ELF-1 (cell line): ENCODE data around the gene RBM20.

Experiments used
- DNase-seq: peaks from one replicate; pipeline ENCODE4 v3.0.0-alpha.2; 2016; ENCODE audit warnings: low read depth, low spot score

RBM20 gene

DNA sequence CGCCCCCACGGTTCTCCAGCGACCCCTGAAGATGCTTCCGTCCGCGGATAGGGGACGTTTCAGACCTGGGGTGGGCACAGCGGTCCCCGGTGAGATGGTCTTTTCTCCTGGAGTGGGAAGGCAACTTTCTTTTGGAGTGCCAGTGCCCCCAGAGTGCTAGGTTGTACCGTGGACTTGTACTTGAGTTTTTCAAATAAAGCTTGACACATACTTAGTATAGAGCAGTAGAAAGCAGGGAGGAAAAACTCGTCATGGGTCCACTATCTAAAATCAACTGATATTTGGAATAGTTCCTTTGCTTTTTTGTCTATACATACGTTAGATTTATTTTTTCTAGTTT, 28.4 kb downstream of the RBM20 start:
- no peak for DNase-seq

DNA sequence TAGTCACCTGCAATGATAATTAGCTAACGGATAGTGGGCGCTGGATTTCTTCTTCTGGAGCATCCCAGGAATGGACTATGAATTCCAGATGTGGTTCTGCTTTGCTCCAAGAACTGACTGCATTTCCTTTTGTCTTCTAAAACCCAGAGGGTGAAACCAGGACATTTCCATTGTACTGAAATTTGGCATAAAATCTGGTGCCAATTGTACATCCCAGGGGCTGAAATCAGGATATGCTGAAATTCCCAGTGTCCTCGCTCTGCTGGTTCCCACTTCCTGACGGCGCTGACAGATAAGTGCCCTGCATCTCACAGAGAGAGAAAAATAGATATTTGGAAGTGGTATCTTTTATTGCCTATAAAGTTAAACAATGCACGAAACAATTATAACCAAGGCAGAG, 31.9 kb downstream of the RBM20 start:
- no peak for DNase-seq

DNA sequence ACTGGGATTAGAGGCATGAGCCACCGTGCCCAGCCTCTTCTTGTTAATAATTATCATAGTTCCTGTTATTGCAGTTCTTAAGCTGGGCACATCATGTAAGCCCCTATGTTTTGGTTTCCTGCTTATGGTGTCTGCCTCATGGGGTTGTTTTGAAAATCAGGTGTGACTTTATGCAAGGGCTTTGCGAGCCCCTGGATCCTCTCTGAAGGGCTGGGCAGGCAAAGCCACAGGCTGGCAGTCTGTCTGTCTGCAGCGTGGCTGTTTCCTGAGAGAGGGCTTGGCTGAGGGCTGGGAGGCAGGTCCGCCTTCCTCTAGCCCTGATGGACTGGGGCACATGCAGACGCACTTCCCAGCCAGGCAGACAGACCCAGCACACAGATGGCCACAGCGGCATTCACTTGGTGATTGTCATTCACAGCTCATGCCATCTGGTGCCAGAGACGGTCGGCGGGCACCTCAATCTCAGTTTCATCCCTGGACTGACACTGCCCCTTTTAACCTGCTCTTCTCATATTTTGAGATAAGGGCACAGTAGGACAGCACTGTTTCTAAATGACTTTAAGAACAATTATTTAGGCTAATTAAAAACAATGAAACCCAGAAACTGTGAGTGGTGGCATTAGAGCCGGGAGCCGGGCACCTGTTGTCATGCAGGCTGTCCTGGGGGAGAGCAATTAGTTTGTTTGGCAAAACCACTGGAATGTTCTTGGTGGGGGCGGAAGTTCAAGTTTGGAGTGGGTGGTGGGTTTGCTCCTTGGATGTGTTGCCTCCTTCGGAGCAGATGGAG, 35.5 kb downstream of the RBM20 start:
- DNase-seq, result no peak

DNA sequence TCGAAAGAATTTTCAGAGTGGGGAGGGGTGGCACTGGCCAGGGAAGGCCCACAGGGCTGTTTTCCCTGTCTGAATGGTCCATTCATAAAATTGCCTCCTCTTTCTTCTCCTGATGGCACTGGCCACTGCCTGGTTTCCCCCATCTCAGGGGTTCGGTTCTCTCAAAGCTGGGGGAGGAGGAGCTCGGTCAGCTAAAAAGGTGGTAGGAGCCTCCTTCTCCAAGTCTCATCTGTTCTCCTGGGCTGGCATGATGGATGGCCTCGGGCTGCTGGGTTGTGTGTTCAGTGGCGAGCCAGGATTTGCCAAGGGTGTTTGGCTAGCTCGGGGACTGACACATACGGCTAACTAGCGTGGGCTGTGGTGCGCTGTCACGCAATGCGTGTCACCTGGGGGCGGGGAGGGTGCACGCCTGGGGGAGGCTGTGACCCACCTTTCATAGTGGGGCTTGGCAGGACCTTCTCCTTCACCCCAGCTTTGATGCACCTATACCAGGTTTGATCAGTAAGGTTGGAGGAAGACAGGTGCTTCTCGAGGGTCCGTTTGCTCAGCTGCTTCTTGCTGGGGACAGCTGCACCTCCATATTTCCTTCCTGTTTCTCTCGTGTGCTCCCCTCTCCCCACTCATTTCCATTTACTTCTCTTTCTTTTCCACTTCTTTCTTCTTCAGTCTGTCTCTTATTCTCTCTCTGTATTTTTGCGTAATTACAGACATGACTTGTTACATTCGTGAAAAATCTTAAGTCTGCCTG, 36.3 kb downstream of the RBM20 start:
- no peak for DNase-seq

DNA sequence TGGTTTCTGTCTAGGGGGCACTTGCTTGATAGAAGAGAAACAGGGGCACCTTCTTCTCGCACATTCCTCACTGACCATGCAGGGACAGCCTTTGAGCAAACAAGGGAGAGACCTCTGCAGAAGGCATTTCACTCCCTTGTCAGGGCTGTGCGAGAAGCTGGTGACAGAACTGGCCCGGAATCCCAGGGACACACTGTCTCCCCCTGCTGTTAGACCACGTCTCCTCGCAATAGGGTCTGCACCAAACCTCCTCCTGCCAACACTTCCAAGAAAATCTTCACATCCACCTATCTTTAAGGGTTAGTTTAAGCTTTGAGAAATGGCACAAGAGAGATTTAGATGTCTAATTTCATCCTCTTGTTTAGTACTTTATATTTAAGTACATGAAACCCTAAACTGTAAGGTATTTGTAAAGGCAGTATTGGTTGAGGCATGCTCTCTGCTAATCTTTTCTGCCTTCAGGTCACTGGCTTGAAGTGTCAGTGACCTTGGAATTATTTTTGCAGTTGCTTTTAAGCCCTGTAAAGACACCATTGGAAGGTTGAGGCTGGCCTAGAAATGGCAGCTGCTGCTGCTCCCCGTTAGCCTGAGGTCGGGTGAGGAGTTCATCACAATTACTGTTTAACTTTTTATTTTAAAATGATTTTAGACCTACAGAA, 37.0 kb downstream of the RBM20 start:
- peak; percentile 84 for DNase-seq

DNA sequence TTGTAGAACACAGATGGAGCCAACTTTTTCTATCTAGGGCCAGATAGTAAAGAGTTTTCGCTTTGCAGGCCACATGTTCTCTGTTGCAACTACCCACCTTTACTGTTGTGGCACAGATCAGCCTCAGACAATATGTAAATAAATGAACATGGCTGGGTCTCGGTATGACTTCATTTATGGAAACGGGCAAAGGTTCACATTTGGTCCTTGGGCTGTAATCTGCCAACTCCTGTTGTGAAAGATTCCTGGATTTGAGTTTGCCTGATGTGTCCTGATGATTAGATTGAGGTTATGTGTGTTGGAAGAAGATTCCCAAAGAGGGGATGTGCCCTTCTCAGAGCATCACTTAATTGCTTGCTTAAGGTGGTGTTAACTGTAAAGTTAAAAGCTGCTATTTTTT, 38.2 kb downstream of the RBM20 start:
- no peak for DNase-seq

DNA sequence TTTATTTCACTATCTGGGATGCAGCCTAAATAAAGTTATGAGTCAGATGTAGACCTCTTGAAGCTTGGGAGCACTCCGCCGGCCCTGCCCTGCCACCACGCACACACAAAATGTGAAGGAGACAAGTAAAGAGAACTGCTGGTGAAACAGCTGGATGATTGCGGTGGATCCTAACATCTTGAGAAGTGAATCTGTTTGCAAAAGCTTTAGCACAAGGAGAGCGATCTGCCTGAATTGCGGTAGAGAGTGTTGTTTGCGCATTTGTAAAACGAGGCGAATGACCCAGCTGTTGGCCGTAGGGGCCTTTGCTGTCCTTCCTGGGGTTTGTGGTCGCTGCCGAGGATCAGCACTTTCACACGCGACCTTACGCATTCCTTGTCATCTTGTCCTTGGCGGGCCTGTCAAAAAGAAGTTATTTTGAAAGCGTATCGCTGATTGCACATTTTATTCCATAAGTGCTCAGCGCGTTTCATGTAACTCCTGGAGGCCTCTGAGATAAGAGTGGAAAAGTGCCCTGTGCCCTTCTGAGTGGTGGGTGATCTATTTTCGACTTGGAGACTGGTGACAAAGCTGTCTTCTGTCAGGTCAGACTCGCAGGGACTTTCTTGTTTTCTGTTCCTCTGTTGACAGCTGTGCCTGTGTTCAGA, 40.8 kb downstream of the RBM20 start:
- peak; percentile 60 for DNase-seq

DNA sequence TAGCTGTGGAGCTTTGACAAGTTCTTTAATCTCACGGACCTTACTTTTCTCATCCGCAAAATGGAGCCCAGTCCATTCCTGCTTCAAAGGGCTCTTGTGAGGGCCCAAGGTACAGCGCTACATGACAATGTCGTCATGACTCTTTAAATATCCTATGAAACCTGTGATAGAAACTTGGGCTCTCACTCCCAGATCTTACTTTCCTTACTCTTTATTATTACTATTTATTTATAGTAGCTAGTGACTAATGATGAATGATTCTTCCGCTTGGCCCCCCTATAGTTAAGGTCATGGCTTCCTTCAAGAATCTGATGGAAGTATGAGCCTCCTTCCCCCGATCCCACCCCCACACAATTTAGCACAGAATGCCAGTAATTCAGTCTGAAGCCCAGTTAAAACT, 41.9 kb downstream of the RBM20 start:
- no peak for DNase-seq

DNA sequence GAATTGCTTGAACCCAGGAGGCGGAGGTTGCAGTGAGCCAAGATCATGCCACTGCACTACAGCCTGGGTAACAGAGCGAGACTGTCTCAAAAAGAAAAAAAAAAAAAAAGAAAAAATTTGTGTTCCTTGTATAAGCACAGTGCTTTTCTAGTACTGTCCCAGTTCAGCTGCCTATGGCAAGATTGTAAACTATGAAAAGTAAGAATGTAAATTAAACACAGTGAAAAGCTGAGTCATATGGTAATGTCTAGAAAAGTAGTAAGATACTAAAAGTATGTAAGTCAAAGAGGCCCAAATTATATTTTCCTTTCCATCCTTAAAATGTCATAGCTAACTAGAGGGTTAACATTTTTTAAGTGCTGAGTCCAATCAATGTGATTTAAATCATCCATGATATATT, 42.8 kb downstream of the RBM20 start:
- DNase-seq, result no peak

DNA sequence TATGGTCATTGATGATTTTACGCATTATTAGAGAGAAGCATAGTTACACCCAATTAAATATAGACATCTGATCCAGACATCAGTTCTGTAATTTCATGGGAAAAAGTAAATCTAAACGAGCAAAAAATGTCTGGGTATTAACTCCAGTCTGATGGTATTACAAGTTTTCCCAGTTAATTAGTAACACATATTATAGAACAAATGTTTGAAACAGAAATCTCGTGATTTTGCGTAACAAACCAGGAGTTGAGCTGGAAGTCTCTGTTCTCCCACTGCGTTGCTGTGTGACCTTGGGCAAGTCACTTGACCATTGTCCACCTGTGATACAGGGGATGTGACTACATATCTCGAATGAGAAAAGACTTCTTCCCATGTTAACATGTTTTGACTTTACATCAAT, 43.3 kb downstream of the RBM20 start:
- DNase-seq, result no peak

DNA sequence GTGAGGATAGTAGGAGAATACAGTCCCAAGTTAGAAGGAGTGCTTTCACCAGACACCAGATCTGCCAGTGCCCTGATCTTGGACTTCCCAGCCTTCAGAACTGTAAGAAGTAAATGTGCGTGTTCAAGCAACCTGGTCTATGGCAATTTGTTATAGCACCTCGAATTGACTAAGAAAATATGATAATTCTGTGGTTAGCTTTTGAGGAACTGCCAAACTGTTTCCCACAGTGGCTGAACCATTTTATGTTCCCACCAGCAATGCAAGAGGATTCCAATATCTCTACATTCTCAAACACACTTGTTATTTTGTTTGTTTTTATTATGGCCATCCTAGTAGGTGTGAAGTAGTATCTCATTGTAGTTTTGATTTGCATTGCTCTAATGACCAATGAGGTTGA, 47.0 kb downstream of the RBM20 start:
- DNase-seq, result no peak

DNA sequence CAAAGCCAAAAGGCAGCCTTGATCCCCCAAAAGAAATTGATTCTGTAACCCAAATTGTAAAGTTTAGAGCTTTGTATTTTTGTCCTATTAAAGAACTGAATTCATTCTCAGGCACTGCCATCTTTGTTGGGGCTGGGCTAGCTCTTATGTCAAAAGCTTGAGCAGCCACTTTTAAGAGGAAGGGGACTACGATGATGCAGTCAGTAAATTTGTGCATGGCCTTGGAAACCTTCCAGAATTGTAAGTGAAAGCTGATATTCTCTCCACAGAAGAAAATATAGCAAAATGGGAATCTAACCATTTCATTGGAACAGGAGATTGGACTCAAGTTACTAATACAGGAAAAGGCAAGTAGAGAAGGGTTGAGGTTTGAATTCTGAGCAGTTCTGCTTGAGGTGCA, 50.1 kb downstream of the RBM20 start:
- no peak for DNase-seq

DNA sequence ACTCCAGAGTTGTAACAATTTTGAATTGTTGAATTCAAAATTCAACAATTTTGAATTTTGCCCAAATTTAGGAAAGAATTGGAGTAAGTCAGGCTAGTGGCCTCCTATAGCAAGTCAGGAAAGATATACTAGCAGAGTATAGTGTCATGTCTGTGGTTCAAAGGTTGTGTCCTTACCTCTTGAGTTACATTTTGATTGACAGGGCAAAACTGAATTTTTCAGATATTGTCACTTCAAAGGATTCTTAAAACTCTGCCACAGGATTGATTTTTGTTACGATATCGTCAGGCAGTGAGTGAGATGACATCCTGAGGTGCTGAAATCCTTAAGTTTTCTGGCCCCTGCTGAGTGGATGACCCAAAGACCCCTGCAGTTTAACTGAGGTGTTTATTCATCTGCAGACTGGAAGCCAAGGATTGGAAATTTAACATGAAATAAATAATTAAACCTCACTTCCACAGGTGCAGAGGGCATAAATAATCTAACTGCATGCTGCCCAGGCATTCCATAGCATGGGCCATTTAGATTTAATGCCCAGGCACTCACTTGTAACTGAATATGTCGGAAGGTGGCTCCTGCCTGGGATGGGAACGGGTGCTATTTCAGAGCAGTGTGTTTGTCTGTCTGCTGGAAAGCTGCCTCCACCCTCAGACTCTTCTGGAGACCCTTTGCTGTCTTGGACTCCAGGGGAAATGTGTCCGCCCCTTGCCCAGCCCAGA, 50.8 kb downstream of the RBM20 start:
- no peak for DNase-seq

DNA sequence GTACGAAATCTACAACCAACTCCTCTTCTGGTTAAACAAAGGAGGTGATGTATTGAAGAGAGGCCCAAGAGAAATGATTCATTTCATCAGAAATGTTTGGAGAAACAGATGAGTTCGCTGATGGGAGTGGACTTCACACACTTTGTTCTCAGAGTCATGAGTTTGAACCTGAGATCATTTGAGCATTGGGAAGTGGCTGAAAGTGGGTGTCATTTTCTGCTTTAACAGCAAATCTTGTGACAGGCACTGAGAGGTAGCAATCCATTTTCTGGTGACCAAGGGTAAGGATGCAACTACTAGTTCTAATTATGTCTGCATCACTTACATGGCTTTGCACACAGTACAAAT, 51.4 kb downstream of the RBM20 start:
- no peak for DNase-seq

DNA sequence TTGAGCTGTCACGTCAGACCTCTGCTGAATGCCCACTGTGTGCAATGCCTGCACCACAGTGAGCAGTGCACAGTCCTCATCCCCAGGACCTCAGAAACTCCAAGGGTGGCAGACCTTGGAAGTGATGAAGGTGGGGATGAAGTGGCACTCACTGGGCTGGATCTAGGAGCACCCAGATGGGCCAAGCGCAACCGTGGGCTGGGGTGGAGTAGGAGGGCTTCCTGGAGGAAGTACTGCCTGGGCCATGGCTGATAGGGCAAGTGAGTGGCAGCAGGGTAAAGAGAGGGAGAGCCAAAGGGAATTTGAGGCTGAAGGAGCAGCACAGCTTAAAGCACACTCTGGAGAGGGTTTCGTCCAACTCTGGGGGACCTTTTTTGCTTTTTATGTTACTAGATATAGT, 52.3 kb downstream of the RBM20 start:
- DNase-seq, result no peak

DNA sequence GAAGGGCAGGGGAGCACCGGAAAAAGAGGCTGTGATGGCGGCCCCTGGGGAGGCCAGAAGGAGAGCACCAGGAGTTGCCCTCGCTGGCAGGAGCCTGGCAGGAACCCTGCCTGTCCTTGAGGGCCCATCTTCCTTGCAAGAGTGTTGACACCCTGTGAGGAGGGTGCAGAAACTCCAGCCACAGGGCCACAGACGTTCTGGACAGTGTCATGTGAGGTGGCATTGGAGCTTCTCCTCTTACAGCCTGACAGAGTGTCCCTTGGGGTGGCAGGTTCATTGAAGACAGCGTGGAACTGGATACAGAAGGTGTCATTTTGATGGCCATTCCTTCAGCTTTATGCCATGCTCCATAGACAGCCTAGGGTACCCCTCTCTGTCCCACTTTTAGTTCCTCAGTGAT, 54.2 kb downstream of the RBM20 start:
- DNase-seq, result no peak

DNA sequence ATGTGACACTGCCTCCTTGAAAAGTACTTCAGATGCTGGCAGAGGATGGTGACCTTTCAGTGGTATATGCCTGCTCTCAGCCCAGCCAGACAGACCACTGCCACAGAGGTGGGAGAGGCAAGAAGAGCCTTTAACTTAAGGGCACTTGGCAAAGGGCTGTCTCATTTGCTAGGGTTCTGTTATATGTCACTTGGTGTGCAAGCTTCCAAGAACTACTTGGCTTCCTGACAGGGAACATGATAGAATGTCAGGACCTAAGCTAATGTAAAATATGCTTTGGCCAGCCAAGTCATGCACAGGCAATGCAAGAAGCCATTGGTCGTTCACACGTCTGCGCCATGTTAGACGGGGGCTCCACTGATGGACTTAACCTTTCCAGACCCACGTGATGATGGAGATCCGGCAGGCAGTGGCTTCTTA, 54.7 kb downstream of the RBM20 start:
- DNase-seq, result no peak

DNA sequence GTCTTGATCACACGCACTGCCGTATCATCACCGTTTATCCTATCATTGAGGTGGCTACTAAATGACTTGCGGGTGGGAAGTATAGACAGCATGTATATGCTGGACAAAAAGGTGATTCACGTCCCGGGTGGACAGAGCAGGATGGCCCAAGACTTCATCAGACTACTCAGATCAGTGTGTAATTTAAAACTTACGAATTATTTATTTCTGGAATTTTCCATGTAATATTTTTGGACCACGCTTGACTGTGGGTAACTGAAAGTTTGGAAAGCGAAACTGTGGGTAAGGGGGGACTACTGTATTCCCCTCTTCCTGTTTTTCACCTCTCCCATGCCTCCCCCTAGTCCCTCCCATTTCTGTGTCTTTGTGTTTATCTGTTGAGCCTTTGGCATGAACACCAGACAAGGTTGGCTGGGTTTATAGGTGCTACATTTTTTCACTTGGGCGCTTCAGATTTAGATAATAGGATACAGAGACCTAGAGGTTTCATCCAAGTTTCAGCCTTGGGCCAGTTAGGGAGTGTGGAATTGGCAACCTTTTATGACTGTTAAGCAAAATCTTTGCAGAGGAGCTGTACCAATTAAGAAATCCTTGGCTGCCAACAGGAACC, 55.8 kb downstream of the RBM20 start:
- DNase-seq, result no peak

DNA sequence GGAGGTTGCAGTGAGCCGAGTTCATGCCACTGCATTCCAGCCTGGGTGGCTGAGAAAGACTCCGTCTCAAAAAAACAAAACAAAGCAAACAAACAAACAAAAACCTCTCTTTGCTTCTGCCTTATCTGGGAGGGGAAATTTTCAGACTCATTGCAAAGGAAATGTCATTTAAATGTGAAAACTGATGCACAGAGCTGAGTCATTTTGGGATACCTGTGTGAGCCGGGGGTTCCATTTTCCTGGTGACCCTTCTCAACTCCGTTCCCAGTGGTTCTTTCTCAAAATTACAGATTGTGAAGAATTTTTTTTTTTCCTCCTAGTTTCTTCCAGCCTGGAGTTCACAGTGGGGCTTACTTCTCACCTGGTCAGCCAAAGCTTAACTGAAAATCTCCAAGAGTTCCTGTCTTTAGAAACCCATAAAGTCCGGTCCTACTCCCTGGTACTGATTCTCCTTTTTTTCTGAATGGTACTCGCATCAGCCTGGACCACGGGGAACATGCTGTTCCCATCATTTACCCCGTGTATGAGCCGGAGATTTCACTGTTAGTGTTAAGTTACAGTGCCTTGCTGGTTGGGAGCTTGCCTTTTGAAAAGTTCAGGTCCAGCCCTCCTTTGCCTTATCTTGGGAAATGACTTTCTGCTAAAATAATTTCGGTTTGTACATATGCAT, 56.9 kb downstream of the RBM20 start:
- no peak for DNase-seq

DNA sequence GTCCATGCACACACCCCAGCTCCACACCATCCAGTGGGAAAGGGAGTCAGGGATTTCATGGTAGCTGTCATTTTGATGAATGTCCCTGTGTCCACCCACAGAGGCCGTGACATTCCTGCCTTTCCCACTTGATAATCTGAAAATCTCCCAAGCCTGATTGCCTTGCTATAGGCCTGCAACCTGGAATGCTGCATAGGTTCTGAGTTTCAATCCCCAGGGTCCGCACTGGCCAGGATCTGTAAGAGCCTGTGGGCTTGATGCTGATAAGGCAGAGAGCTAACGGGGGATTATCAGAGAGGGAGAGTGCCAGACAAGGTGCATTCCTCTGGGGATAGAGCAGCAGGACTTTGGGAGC, 57.5 kb downstream of the RBM20 start:
- peak; percentile 89 for DNase-seq

DNA sequence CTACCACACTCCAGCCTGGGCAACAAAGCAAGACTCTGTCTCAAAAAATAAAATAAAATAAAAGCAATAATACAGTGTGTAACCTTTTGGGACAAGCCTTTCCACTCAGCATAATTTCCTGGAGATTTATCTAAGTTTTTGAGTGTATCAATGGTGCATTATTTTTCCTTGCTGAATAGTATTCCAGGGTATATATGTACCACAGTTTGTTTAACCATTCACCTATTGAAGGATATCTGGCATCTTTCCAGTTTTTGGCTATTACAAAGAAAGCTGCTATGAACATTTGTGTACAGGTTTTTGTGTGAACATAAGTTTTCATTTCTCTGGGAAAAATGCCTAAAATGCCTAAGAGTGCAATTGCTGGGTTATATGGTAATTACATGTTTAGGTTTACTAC, 59.9 kb downstream of the RBM20 start:
- no peak for DNase-seq
